GM12891 (cell line): Measurements from ENCODE around the gene MACROH2A1.

Experiments used
- POLR2A ChIP-seq: IDR thresholded peaks from 2 replicates; pipeline ENCODE4 v1.6.1; 2011; ENCODE audit warnings: low read depth, low read length, control low read depth
- POLR2AphosphoS5 ChIP-seq: IDR thresholded peaks from 2 replicates; pipeline ENCODE4 v1.6.1; 2011; ENCODE audit warnings: low read depth, low read length, control low read depth
- SPI1 ChIP-seq: IDR thresholded peaks from 2 replicates; pipeline ENCODE4 v1.6.1; 2011; ENCODE audit warnings: low read depth, low read length, control low read depth
- TAF1 ChIP-seq: IDR thresholded peaks from 2 replicates; pipeline ENCODE4 v1.6.1; 2011; ENCODE audit warnings: low read depth, low read length, control low read depth

DNA sequence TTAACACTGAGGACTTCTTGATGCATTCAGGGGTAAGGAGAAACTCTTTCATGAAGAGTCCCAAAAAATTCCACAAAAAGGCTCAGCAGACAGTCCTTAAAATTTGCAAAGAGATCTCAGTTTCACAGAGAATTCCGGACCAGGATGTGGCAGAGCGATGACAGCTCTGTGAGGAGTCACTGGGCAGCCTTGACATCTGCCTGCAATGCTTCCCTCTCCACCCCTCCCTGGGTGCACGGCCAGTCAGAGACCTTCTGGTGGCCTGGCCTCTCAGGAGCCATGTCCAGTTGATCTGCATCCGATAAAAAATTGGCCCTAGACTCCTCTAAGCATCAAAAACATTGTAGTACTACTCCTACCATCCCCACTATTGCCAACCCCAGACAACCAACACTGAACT is 76.8 kb downstream of the MACROH2A1 start:
- TF ChIP-seq POLR2AphosphoS5 (no peak), TAF1 (no peak), POLR2A (no peak), SPI1 (no peak)
